Measurements from ENCODE around the gene PHKG1.
"Not testable (repeated sequence)": the region's sequence is repeated elsewhere in the genome, so short reads cannot be mapped to it uniquely, and the experiment has no call there.

PHKG1 gene

GRCh38 chr7:56040730-56041129, 52.0 kb downstream of the PHKG1 start:
- no peaks in the 10 kb centered on the region for H3K27me3 Mint-ChIP-seq
- peaks cover 2% of the 10 kb centered on the region for H3K36me3 Mint-ChIP-seq
- H3K27ac Mint-ChIP-seq: no peak overlapping the region
- CTCF ChIA-PET: no interaction called here
- no peak overlapping the region for H3K4me3 Mint-ChIP-seq
- no peaks in the 10 kb centered on the region for H3K4me1 Mint-ChIP-seq
- DNase-seq: no peak
- no peaks in the 10 kb centered on the region for H3K9me3 Mint-ChIP-seq

GRCh38 chr7:56033671-56034432, 58.9 kb downstream of the PHKG1 start:
- no peaks in the 10 kb centered on the region for H3K9me3 Mint-ChIP-seq
- CTCF ChIA-PET: interaction anchor here (0.9 to 1.5 kb wide), 3 partner anchors 17 to 41 kb away, joined by 4 read pairs; partner anchors contain the start of genes CCT6A and PSPH
- peaks cover 3% of the 10 kb centered on the region for H3K36me3 Mint-ChIP-seq
- peaks cover 15% of the 10 kb centered on the region for H3K4me1 Mint-ChIP-seq
- H3K4me3 Mint-ChIP-seq: peak overlapping the region; percentile 77
- H3K27ac Mint-ChIP-seq: peak overlapping the region; percentile 82
- no peaks in the 10 kb centered on the region for H3K27me3 Mint-ChIP-seq
- peak; percentile 86 for DNase-seq

DNA sequence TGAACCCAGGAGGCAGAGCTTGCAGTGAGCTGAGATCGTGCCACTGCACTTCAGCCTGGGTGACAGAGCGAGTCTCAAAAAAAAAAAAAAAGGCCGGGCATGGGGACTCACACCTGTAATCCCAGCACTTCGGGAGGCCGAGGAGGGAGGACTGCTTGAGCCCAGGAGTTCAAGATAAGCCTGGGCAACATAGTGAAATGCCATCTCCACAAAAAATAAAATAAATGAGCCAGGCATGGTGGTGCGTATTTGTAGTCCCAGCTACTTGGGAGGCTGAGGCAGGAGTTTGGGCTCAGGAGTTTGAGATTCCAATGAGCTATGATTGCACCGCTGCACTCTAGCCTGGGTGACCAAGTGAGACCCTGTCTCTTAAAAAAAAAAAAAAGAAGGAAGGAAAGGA, 60.2 kb downstream of the PHKG1 start:
- H3K9me3 Mint-ChIP-seq, H3K27me3 Mint-ChIP-seq, CTCF ChIA-PET, H3K27ac Mint-ChIP-seq, H3K36me3 Mint-ChIP-seq, DNase-seq, H3K4me3 Mint-ChIP-seq: not testable (repeated sequence)
- peaks cover 15% of the 10 kb centered on the region for H3K4me1 Mint-ChIP-seq

DNA sequence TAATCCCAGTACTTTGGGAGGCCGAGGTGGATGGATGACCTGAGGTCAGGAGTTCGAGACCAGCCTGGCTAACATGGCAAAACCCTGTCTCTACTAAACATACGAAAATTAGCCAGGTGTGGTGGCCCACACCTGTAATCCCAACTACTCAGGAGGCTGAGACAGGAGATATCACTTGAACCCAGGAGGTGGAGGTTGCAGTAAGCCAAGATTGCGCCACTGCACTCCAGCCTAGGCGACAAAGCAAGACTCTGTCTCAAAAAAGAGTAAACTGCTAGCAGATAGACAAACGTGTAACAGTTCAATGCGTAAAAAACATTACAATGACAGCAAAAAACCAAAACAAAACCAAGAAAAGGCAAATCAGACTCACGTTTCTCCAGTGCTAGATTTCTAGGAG, 61.2 kb downstream of the PHKG1 start:
- H3K36me3 Mint-ChIP-seq, H3K27ac Mint-ChIP-seq, H3K9me3 Mint-ChIP-seq, CTCF ChIA-PET, DNase-seq, H3K4me3 Mint-ChIP-seq, H3K27me3 Mint-ChIP-seq: not testable (repeated sequence)
- H3K4me1 Mint-ChIP-seq: peaks cover 15% of the 10 kb centered on the region

- Mint-ChIP-seq H3K4me3 (no peak overlapping the region), H3K27ac (no peak overlapping the region), H3K4me1 (peaks cover 15% of the 10 kb centered on the region), H3K36me3 (peaks cover 5% of the 10 kb centered on the region), H3K27me3 (no peaks in the 10 kb centered on the region), H3K9me3 (no peaks in the 10 kb centered on the region)
- DNase-seq: no peak
- CTCF ChIA-PET: no interaction called here
Observed at GRCh38 chr7:56030340-56030739, 62.4 kb downstream of the PHKG1 start.
